NT2/D1 (cell line): ENCODE data around the gene GLTP.

ENCODE experiments used
- SUZ12 ChIP-seq: IDR thresholded peaks from 2 replicates; pipeline ENCODE4 v1.6.1; 2011; ENCODE audit not compliant: insufficient read length, insufficient read depth; ENCODE audit errors: extremely low read depth
- YY1 ChIP-seq: IDR thresholded peaks from 2 replicates; pipeline ENCODE4 v1.6.1; 2011; ENCODE audit not compliant: insufficient read length, insufficient read depth
- ZNF274 ChIP-seq: IDR thresholded peaks from 2 replicates; pipeline ENCODE4 v1.6.1; 2011; ENCODE audit warnings: mild to moderate bottlenecking, low read depth, low read length

GRCh38 chr12:109831929-109832328 is 48.4 kb downstream of the GLTP start:
- TF ChIP-seq SUZ12 = no peak
- TF ChIP-seq YY1 = no peak
- TF ChIP-seq ZNF274 = no peak
